HG03139 (cell line): ENCODE results near the gene EFCAB13.
"Not testable (repeated sequence)": the region's sequence is repeated elsewhere in the genome, so short reads cannot be mapped to it uniquely, and the experiment has no call there.

ENCODE experiments used
- ATAC-seq: cut with Tn5 transposase; IDR thresholded peaks from one replicate; pipeline ENCODE4 v1.9.1; 2021; ENCODE audit not compliant: unreplicated experiment

Gene EFCAB13

GRCh38 chr17:47425233-47425632 is 101.5 kb downstream of the EFCAB13 start:
- ATAC-seq, result not testable (repeated sequence)

- ATAC-seq, result not testable (repeated sequence)
These were observed 102.3 kb downstream of the EFCAB13 start for GRCh38 chr17:47425887-47426635.

- no peak for ATAC-seq
These were observed 104.2 kb downstream of the EFCAB13 start for GRCh38 chr17:47427985-47428384.

GRCh38 chr17:47432240-47432639 is 108.5 kb downstream of the EFCAB13 start:
- ATAC-seq, result not testable (repeated sequence)

- ATAC-seq, result no peak
These were observed 141.4 kb downstream of the EFCAB13 start for GRCh38 chr17:47465165-47465564.

GRCh38 chr17:47466976-47467375 is 143.2 kb downstream of the EFCAB13 start:
- not testable (repeated sequence) for ATAC-seq

GRCh38 chr17:47470836-47471235 is 147.1 kb downstream of the EFCAB13 start:
- no peak for ATAC-seq

- ATAC-seq, result not testable (repeated sequence)
These were observed 148.3 kb downstream of the EFCAB13 start for GRCh38 chr17:47472073-47472472.
